ENCODE measurements around the gene TIMM10. TPM values are rescaled to one million over a fixed set of nuclear protein-coding genes. Genes with fewer than 3 reads are reported as not detected.
A peak's percentile ranks its signal among the peaks of the same experiment; 100 is the strongest.

The TIMM10 gene
- total RNA-seq, 2 experiments from 2014 or later, result 131 to 134 TPM

DNA sequence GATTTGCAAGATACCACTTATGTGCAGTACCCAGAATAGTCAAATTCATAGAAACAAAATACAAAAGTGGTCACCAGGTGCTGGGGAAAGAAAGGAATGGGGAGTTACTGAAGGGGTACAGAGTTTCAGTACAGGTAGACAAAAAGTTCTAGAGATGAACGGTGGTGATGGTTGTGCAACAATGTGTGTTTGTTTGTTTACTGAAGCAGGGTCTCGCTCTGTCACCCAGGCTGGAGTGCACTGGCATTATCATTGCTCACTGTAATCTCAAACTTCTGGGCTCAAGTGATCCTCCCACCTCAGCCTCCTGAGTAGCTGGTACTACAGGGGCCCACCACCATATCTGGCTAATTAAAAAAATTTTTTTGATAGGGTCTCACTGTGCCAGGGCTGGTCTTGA, 24.8 kb upstream of the TIMM10 start:
- no peaks in the 10 kb centered on the region for H3K27me3 Mint-ChIP-seq
- no peaks in the 10 kb centered on the region for H3K9me3 Mint-ChIP-seq
- no peak overlapping the region for H3K4me3 Mint-ChIP-seq
- intact Hi-C loops (cut with micrococcal nuclease), result no loop called here
- H3K36me3 Mint-ChIP-seq, result peaks cover 49% of the 10 kb centered on the region
- H3K4me1 Mint-ChIP-seq (ENCODE audit: low read depth), result no peaks in the 10 kb centered on the region
- CTCF ChIA-PET, result interaction anchor here (0.9 to 1.4 kb wide), 2 partner anchors 62 to 98 kb away, joined by 3 read pairs; no protein-coding TSS in a partner anchor
- POLR2A ChIA-PET, result no interaction called here
- no peak overlapping the region for H3K27ac Mint-ChIP-seq
- DNase-seq, result no peak

DNA sequence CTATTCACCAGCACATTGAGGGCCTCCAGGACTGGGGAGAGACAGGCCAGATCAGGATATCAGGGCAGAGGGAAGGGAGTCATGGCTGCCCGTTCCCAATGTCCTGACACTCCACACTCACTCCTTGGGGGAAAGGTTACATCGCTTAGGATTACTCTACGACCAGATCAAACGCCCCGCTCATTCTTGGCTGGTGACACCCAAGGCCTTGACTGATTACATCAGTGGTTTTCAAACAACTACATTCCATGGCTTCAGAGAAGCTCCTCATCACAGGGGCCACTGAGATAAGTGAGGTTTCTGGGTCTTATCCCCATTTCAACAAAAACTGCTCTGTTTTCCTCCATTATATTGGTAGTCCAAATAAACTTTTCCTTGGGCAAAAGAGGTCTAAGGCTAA, 21.9 kb upstream of the TIMM10 start:
- H3K36me3 Mint-ChIP-seq, result peaks cover 50% of the 10 kb centered on the region
- H3K27me3 Mint-ChIP-seq, result no peaks in the 10 kb centered on the region
- no peaks in the 10 kb centered on the region for H3K4me1 Mint-ChIP-seq (ENCODE audit: low read depth)
- ChIA-PET POLR2A (no interaction called here), CTCF (interaction anchor here (1.1 to 1.4 kb wide), 2 partner anchors 13 to 59 kb away, joined by 3 read pairs; no protein-coding TSS in a partner anchor)
- no peak for DNase-seq
- no peak overlapping the region for H3K4me3 Mint-ChIP-seq
- no peaks in the 10 kb centered on the region for H3K9me3 Mint-ChIP-seq
- H3K27ac Mint-ChIP-seq, result no peak overlapping the region
- intact Hi-C loops (cut with micrococcal nuclease), result no loop called here

DNA sequence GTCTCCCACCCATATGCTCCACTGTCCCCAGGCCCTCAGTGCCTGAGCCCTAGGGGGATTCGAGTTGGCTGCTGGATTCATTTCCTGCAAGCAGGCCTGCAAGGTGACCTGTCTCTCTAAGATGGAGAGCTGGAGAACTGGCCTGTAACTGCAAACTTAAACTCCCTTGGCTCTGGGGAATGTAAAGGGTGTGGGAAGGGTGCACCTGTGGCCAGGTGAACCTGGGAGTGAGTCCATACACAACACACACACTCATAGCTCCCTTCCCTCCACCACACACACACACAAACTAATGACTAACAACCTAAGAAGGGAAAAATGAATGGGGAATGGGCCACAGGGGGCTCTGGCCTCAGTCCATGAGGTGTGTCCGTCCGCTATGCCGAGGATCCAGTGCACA, 21.4 kb upstream of the TIMM10 start:
- Mint-ChIP-seq H3K27me3 (no peaks in the 10 kb centered on the region), H3K4me3 (no peak overlapping the region), H3K4me1 (ENCODE audit: low read depth) (peaks cover 4% of the 10 kb centered on the region), H3K27ac (no peak overlapping the region), H3K9me3 (no peaks in the 10 kb centered on the region), H3K36me3 (peaks cover 50% of the 10 kb centered on the region)
- ChIA-PET CTCF (interaction anchor here (1.4 kb wide), 1 partner anchor 59 kb away, joined by 3 read pairs; no protein-coding TSS in a partner anchor), POLR2A (no interaction called here)
- no peak for DNase-seq
- intact Hi-C loops (cut with micrococcal nuclease), result no loop called here

DNA sequence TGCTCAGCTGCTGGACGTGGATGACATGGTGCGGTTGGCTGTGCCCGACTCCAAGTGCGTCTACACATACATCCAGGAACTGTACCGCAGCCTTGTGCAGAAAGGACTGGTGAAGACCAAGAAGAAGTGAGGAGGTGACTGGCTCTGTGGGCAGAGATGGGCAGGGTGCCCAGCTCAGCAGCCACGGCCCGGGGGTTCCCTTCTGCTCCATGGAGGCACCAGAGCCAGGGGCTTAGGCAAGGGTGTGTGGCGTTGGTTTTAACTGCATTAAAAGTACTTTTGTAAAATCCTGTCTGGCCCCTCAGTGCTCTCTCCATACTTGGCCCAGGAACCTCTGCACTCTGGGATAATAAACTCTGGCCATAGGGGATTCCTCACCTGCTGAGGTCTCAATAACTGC, 19.4 kb upstream of the TIMM10 start:
- ChIA-PET CTCF (interaction anchor here (0.6 to 1.2 kb wide), 3 partner anchors 26 to 94 kb away, joined by 3 to 5 read pairs (median 3); no protein-coding TSS in a partner anchor), POLR2A (no interaction called here)
- Mint-ChIP-seq H3K36me3 (peaks cover 46% of the 10 kb centered on the region), H3K4me1 (ENCODE audit: low read depth) (peaks cover 4% of the 10 kb centered on the region), H3K9me3 (no peaks in the 10 kb centered on the region), H3K27ac (no peak overlapping the region), H3K27me3 (no peaks in the 10 kb centered on the region), H3K4me3 (no peak overlapping the region)
- DNase-seq, result no peak
- intact Hi-C loops (cut with micrococcal nuclease), result no loop called here

DNA sequence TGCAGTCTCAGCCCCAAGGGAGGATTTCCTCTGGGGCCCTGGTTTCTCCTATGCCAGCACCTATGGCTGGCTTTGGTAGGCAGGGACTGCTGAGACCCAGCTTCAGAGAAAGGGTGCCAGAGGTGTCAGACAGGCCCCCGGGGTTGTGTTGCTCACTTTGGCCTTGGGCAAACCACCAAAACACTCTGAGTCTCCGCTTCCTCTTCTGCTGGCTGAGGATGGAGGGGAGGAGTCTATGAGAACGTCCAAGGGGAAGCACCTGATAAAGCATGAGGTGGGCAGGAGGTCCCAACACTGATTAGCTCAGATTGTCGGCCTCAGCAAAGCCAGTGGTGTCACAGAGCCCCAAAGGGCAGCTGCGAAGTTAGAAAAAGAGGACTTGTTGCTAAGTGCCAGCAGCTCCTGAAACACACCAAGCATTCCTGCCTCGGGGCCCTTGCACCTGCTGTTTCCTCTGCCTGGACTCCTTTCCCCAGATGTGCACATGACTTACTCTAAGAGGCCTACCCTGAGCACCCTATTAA, 17.4 kb upstream of the TIMM10 start:
- Mint-ChIP-seq H3K4me3 (no peak overlapping the region), H3K4me1 (ENCODE audit: low read depth) (peaks cover 4% of the 10 kb centered on the region), H3K36me3 (peaks cover 32% of the 10 kb centered on the region), H3K27me3 (no peaks in the 10 kb centered on the region), H3K9me3 (no peaks in the 10 kb centered on the region), H3K27ac (peak overlapping the region; percentile 67)
- DNase-seq, result no peak
- CTCF ChIA-PET, result interaction anchor here (0.8 to 2.9 kb wide), 6 partner anchors 20 to 96 kb away, joined by 3 to 12 read pairs (median 5); partner anchors contain the start of gene UBE2L6
- intact Hi-C loops (cut with micrococcal nuclease), result no loop called here
- POLR2A ChIA-PET, result no interaction called here

DNA sequence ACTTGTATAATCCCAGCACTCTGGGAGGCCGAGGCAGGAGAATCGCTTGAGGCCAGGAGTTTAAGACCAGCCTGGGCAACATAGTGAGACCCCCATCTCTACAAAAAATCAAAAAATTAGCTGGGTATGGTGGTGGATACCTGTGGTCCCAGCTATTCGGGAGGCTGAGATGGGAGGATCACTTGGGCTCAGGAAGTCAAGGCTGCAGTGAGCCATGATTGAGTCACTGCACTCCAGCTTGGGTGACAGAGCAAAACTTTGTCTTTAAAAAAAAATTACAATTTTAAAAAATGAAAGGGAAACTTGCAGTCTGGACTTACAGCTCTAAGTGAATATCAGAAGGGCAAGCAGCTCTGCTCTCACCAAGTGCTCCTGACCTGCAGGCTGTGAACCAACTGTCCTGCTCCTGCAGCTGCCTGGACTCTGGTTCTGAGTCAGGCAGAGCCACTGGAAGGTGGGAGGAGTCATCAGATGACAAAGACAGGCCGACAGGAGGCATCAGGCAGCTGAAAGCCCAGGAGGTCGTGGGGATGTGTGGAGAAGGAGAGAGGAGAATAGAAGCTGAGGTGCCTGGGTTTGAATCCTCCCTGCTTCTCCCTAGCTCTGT, 16.4 kb upstream of the TIMM10 start:
- H3K9me3 Mint-ChIP-seq, result no peaks in the 10 kb centered on the region

DNA sequence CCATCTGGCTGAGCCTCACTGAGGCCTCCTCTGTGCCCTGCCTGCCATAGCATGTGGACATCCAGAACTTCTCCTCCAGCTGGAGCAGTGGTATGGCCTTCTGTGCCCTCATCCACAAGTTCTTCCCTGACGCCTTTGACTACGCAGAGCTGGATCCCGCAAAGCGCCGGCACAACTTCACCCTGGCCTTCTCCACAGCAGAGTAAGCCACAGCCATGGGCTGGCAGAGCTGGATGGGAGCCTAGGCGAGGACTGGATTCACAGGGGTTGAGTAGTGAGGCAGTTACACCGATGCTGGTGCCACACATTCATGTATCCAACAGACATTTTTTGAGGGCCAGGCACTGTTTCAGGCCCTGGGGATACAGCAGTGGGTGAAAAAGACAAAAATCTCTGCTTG, 15.9 kb upstream of the TIMM10 start:
- ChIA-PET POLR2A (no interaction called here), CTCF (interaction anchor here (0.9 to 2.9 kb wide), 7 partner anchors 13 to 97 kb away, joined by 3 to 12 read pairs (median 5); partner anchors contain the start of gene UBE2L6)
- H3K36me3 Mint-ChIP-seq, result peaks cover 21% of the 10 kb centered on the region
- H3K4me3 Mint-ChIP-seq, result no peak overlapping the region
- H3K27me3 Mint-ChIP-seq, result no peaks in the 10 kb centered on the region
- H3K4me1 Mint-ChIP-seq (ENCODE audit: low read depth), result peaks cover 4% of the 10 kb centered on the region
- intact Hi-C loops (cut with micrococcal nuclease), result no loop called here
- DNase-seq, result no peak
- no peaks in the 10 kb centered on the region for H3K9me3 Mint-ChIP-seq
- H3K27ac Mint-ChIP-seq, result no peak overlapping the region

More for the DNA sequence above, 16.4 kb upstream of the TIMM10 start:
- intact Hi-C loops (cut with micrococcal nuclease), result no loop called here
- no peaks in the 10 kb centered on the region for H3K27me3 Mint-ChIP-seq
- H3K27ac Mint-ChIP-seq, result peak overlapping the region; percentile 67
- peak; percentile 30 for DNase-seq
- peaks cover 23% of the 10 kb centered on the region for H3K36me3 Mint-ChIP-seq
- POLR2A ChIA-PET, result no interaction called here
- H3K4me1 Mint-ChIP-seq (ENCODE audit: low read depth), result peaks cover 4% of the 10 kb centered on the region
- H3K4me3 Mint-ChIP-seq, result no peak overlapping the region
- CTCF ChIA-PET, result interaction anchor here (0.9 to 2.9 kb wide), 7 partner anchors 12 to 97 kb away, joined by 3 to 12 read pairs (median 5); partner anchors contain the start of gene UBE2L6

DNA sequence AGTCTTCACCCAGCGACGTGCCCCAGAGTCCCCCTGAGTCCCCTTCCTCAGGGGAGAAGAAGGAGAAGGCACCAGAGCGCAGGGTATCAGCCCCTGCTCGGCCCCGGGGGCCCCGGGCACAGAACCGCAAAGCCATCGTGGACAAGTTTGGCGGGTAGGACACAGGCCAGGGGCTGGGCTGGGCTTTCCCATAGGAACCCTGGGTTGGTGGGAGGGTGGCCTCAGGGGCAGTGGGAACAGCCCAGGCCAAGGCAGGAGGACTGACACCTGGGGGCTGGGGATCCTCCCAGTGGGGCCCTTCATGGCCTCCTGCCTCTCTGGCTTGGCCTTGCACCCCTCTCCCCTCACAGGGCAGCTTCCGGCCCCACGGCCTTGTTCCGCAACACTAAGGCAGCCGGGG, 15.3 kb upstream of the TIMM10 start:
- Mint-ChIP-seq H3K4me1 (ENCODE audit: low read depth) (peaks cover 4% of the 10 kb centered on the region), H3K27ac (no peak overlapping the region), H3K36me3 (peaks cover 21% of the 10 kb centered on the region), H3K9me3 (no peaks in the 10 kb centered on the region), H3K27me3 (no peaks in the 10 kb centered on the region), H3K4me3 (no peak overlapping the region)
- intact Hi-C loops (cut with micrococcal nuclease), result no loop called here
- CTCF ChIA-PET, result interaction anchor here (1.6 to 2.8 kb wide), 2 partner anchors 22 to 88 kb away, joined by 5 to 9 read pairs; partner anchors contain the start of gene UBE2L6
- DNase-seq, result no peak
- POLR2A ChIA-PET, result no interaction called here

DNA sequence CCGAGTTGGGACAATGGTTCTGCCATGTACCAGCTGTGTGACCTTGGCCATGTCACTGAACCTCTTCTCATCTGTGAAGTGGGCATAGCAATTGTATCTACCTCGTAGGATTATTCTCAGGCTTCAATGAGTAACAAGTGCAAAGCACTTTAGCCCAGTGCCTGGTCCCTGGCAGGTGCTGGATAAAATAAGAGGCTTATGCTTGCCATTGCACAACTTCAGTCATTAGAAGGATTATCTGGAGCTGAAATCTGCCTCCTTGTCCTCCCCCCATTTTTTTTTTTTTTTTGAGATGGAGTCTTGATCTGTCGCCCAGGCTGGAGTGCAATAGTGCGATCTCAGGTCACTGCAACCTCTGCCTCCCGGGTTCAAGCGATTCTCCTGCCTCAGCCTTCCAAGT, 14.0 kb upstream of the TIMM10 start:
- intact Hi-C loops (cut with micrococcal nuclease), result no loop called here
- DNase-seq, result no peak
- Mint-ChIP-seq H3K4me3 (no peak overlapping the region), H3K4me1 (ENCODE audit: low read depth) (peaks cover 4% of the 10 kb centered on the region), H3K27ac (no peak overlapping the region), H3K27me3 (no peaks in the 10 kb centered on the region), H3K36me3 (peaks cover 11% of the 10 kb centered on the region), H3K9me3 (no peaks in the 10 kb centered on the region)
- CTCF ChIA-PET, result interaction anchor here (1.5 kb wide), 1 partner anchor 50 kb away, joined by 5 read pairs; no protein-coding TSS in a partner anchor
- POLR2A ChIA-PET, result interaction anchor here (0.6 kb wide), 1 partner anchor 294 kb away, joined by 3 read pairs; no protein-coding TSS in a partner anchor

DNA sequence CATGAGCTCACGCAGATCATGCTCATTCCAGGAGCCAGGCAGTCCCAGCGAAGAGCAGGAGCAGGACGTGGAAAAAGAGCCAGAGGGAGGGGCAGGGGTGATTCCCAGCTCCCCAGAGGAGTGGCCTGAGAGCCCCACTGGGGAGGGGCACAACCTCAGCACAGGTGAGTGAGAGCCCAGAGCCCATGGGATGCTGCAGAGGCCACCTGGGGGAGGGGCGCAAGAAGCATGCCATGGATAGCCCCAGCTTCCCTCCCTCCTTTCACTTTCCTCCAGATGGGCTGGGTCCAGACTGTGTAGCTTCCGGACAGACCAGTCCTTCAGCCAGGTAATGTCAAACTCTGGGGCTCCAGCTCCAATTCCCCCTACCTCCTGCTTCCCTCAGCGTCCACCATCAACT, 13.0 kb upstream of the TIMM10 start:
- no peak overlapping the region for H3K27ac Mint-ChIP-seq
- intact Hi-C loops (cut with micrococcal nuclease), result no loop called here
- CTCF ChIA-PET, result no interaction called here
- H3K9me3 Mint-ChIP-seq, result no peaks in the 10 kb centered on the region
- H3K36me3 Mint-ChIP-seq, result peaks cover 12% of the 10 kb centered on the region
- no peak overlapping the region for H3K4me3 Mint-ChIP-seq
- POLR2A ChIA-PET, result no interaction called here
- no peak for DNase-seq
- H3K27me3 Mint-ChIP-seq, result no peaks in the 10 kb centered on the region
- peaks cover 4% of the 10 kb centered on the region for H3K4me1 Mint-ChIP-seq (ENCODE audit: low read depth)

DNA sequence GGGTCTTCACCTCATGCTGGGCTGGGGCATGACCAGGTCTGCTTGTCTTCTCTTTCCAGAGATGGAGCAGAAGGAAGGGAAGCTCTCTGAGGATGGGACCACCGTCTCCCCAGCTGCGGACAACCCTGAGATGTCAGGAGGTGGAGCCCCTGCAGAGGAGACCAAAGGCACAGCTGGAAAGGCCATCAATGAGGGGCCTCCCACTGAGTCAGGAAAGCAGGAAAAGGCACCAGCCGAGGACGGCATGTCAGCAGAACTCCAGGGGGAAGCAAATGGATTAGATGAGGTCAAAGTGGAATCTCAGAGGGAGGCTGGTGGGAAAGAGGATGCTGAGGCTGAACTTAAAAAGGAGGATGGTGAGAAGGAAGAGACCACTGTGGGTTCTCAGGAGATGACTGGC, 12.0 kb upstream of the TIMM10 start:
- intact Hi-C loops (cut with micrococcal nuclease), result no loop called here
- CTCF ChIA-PET, result no interaction called here
- POLR2A ChIA-PET, result no interaction called here
- Mint-ChIP-seq H3K27ac (no peak overlapping the region), H3K9me3 (no peaks in the 10 kb centered on the region), H3K4me3 (no peak overlapping the region), H3K27me3 (no peaks in the 10 kb centered on the region), H3K36me3 (peaks cover 10% of the 10 kb centered on the region), H3K4me1 (ENCODE audit: low read depth) (peaks cover 4% of the 10 kb centered on the region)
- no peak for DNase-seq

DNA sequence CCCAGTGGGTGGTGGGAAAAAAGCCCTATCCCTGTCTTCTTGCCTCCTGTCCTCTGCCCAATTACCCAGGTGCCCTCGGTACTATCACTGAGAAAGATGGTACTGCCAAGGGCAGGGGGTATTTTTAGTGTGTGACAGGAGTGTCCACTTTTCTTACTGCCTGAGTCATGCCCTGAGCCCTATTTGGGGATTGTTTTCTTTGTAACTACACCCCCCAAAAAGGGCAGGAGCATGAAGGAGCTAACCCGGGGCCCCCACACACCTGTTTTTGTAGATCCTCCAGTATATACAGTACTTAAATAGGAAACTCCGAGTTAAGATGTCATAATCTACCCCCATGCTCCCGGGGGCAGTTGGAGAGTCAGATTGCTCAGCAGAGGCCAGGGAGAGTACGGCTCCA, 10.6 kb upstream of the TIMM10 start:
- peaks cover 5% of the 10 kb centered on the region for H3K36me3 Mint-ChIP-seq
- CTCF ChIA-PET, result interaction anchor here (0.5 kb wide), 1 partner anchor 83 kb away, joined by 3 read pairs; no protein-coding TSS in a partner anchor
- intact Hi-C loops (cut with micrococcal nuclease), result no loop called here
- H3K4me1 Mint-ChIP-seq (ENCODE audit: low read depth), result no peaks in the 10 kb centered on the region
- POLR2A ChIA-PET, result no interaction called here
- H3K9me3 Mint-ChIP-seq, result no peaks in the 10 kb centered on the region
- H3K4me3 Mint-ChIP-seq, result no peak overlapping the region
- DNase-seq, result no peak
- H3K27me3 Mint-ChIP-seq, result no peaks in the 10 kb centered on the region
- no peak overlapping the region for H3K27ac Mint-ChIP-seq
